ENCODE results near the gene CCDC8. TPM values are rescaled to one million over a fixed set of nuclear protein-coding genes. Genes with fewer than 3 reads are reported as not detected.
"Not testable (repeated sequence)": the region's sequence is repeated elsewhere in the genome, so short reads cannot be mapped to it uniquely, and the experiment has no call there.

CCDC8 gene
- total RNA-seq, 1 experiment from 2014 or later = 24.5 TPM

GRCh38 chr19:46378268-46378667 lies 35.1 kb downstream of the CCDC8 start:
- H3K36me3 ChIP-seq (ENCODE audit: insufficient read depth, low read length, poor library complexity, severe bottlenecking) = peaks cover 69% of the 10 kb centered on the region
- intact Hi-C loops (cut with micrococcal nuclease; ENCODE audit: unreplicated experiment) = no loop called here
- peaks cover 5% of the 10 kb centered on the region for H3K9me3 ChIP-seq (ENCODE audit: low read depth, low read length, poor library complexity, severe bottlenecking)
- peak; percentile 30 for DNase-seq (ENCODE audit: low spot score)
- H3K4me3 ChIP-seq (ENCODE audit: low read depth, low read length, poor library complexity, severe bottlenecking) = no peak overlapping the region
- peaks cover 32% of the 10 kb centered on the region for H3K4me1 ChIP-seq (ENCODE audit: insufficient read depth, low read length, poor library complexity, severe bottlenecking)
- POLR2A ChIA-PET (ENCODE audit: low non-redundant PET) = no interaction called here
- TF ChIP-seq EZH2 (IDR thresholded peaks at IDR 0.05; ENCODE audit: borderline replicate concordance, low read depth, low read length, poor library complexity, severe bottlenecking) (no peak), CTCF (conservative IDR thresholded peaks at IDR 0.05; ENCODE audit: low read depth, low read length) (no peak)
- no peak overlapping the region for H3K27ac ChIP-seq (ENCODE audit: low read depth, low read length, poor library complexity, severe bottlenecking)
- BruUV-seq (replicated peaks) = TSS peak; percentile 4
- no peaks in the 10 kb centered on the region for H3K27me3 ChIP-seq (replicated peaks; ENCODE audit: insufficient read depth, low read depth, low read length, poor library complexity)
- CTCF ChIA-PET = no interaction called here

DNA sequence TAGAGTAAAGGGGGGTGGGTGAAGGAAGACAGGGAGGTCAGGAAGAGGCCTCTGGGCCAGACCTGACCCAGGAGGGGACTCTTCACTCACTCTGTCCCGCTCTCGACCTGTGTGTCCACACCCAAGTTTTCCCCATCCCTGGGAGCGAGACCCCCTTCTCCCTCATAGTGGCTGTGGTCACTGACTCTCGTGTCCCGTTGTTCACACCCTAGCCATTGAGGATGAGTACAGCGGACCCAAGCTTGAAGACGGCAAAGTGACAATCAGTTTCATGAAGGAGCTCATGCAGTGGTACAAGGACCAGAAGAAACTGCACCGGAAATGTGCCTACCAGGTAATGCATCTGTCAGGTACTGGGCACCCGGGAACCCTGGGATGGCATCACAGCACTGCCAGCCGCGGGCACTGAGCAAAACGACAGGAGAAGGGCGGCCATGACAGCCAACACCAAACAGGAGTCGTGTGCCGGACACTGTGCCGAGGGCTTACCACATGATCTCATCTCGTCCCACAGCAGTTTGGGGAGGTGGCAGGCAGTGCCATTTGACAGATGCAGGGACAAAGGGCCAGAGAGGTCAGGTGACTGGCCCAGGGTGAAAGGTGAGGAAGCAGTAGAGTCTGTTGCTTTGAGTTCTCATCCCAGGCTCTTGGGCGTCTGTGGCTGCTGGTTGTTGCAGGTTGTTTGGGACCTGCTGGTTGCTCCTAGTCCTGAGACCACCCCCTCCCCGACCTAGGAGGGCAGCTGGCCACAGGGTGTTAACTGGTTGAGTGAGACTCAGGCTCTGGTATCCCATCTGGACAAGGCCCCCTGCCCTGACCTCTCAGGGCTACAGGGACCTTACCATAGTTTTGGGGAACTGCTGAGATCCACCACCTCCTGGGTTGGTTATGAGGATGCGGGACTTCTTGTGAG lies 36.9 kb downstream of the CCDC8 start:
- Histone ChIP-seq H3K9me3 (ENCODE audit: low read depth, low read length, poor library complexity, severe bottlenecking) (peaks cover 5% of the 10 kb centered on the region), H3K4me3 (ENCODE audit: low read depth, low read length, poor library complexity, severe bottlenecking) (no peak overlapping the region), H3K27ac (ENCODE audit: low read depth, low read length, poor library complexity, severe bottlenecking) (no peak overlapping the region), H3K36me3 (ENCODE audit: insufficient read depth, low read length, poor library complexity, severe bottlenecking) (peaks cover 52% of the 10 kb centered on the region), H3K4me1 (ENCODE audit: insufficient read depth, low read length, poor library complexity, severe bottlenecking) (peaks cover 37% of the 10 kb centered on the region), H3K27me3 (replicated peaks; ENCODE audit: insufficient read depth, low read depth, low read length, poor library complexity) (no peaks in the 10 kb centered on the region)
- TF ChIP-seq CTCF (conservative IDR thresholded peaks at IDR 0.05; ENCODE audit: low read depth, low read length) (no peak), EZH2 (IDR thresholded peaks at IDR 0.05; ENCODE audit: borderline replicate concordance, low read depth, low read length, poor library complexity, severe bottlenecking) (no peak)
- intact Hi-C loops (cut with micrococcal nuclease; ENCODE audit: unreplicated experiment) = no loop called here
- no peak for DNase-seq (ENCODE audit: low spot score)
- ChIA-PET CTCF (no interaction called here), POLR2A (ENCODE audit: low non-redundant PET) (no interaction called here)
- BruUV-seq (replicated peaks) = no TSS peak

DNA sequence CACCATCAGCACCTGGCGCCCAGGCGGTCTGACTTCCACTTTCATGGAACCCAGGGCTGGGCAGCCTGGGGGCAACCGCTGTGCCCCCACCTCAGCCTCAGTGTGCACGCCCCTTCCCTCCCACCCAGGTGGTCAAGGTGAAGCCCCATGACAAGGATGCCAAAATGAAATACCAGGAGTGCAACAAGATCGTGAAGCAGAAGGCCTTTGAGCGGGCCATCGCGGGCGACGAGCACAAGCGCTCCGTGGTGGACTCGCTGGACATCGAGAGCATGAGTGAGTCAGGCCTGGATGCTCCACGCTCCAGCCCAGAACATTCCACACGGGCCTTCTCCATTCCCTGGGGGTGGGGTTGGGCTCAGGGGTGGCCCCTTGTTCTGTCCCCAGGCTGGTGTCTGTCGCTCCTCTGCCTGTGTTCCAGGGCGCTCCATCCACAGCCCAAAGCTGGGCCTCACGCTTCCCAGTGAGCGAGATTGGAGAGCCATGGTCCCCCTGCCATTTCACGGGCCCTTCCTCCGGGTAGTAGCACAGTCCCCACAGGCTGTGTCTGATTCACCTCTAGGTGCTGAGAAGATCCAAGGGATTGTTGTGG lies 37.8 kb downstream of the CCDC8 start:
- CTCF ChIA-PET; intact Hi-C loops (cut with micrococcal nuclease; ENCODE audit: unreplicated experiment); DNase-seq (ENCODE audit: low spot score); BruUV-seq (replicated peaks); POLR2A ChIA-PET (ENCODE audit: low non-redundant PET); H3K27me3 ChIP-seq (replicated peaks; ENCODE audit: insufficient read depth, low read depth, low read length, poor library complexity); H3K9me3 ChIP-seq (ENCODE audit: low read depth, low read length, poor library complexity, severe bottlenecking); H3K27ac ChIP-seq (ENCODE audit: low read depth, low read length, poor library complexity, severe bottlenecking); H3K4me3 ChIP-seq (ENCODE audit: low read depth, low read length, poor library complexity, severe bottlenecking): not testable (repeated sequence)
- H3K4me1 ChIP-seq (ENCODE audit: insufficient read depth, low read length, poor library complexity, severe bottlenecking) = peaks cover 35% of the 10 kb centered on the region
- peaks cover 43% of the 10 kb centered on the region for H3K36me3 ChIP-seq (ENCODE audit: insufficient read depth, low read length, poor library complexity, severe bottlenecking)

All from A673 (cell line).